Activated CD4-positive, alpha-beta T cell treated with anti-CD3 and anti-CD28 coated beads for 1 hour (primary cell): ENCODE data around the gene LRRC63.
A peak's percentile ranks its signal among the peaks of the same experiment; 100 is the strongest.
"Not testable (repeated sequence)": the region's sequence is repeated elsewhere in the genome, so short reads cannot be mapped to it uniquely, and the experiment has no call there.

ENCODE experiments used
- DNase-seq: peaks from one replicate; pipeline ENCODE4 v3.0.0-alpha.2; 2020

Gene LRRC63

GRCh38 chr13:46211483-46212351, at the start of gene LRRC63:
Gene LRRC63 (plus strand): TSS chr13:46211928. CDS start chr13:46213035, 1,107 bp downstream.
- peak; percentile 74 for DNase-seq

GRCh38 chr13:46162741-46163140, 49.0 kb upstream of the LRRC63 start:
- not testable (repeated sequence) for DNase-seq

- no peak for DNase-seq
Observed at GRCh38 chr13:46164661-46165060, 47.1 kb upstream of the LRRC63 start.

- no peak for DNase-seq
Observed at GRCh38 chr13:46165485-46166223, 46.1 kb upstream of the LRRC63 start.

GRCh38 chr13:46166224-46166584, 45.5 kb upstream of the LRRC63 start:
- no peak for DNase-seq

GRCh38 chr13:46166947-46167610, 44.6 kb upstream of the LRRC63 start:
- no peak for DNase-seq

- peak; percentile 34 for DNase-seq
Observed at GRCh38 chr13:46168341-46168740, 43.4 kb upstream of the LRRC63 start.

GRCh38 chr13:46168783-46169182, 42.9 kb upstream of the LRRC63 start:
- no peak for DNase-seq

GRCh38 chr13:46169758-46170157, 42.0 kb upstream of the LRRC63 start:
- DNase-seq = no peak

GRCh38 chr13:46170268-46170667, 41.5 kb upstream of the LRRC63 start:
- DNase-seq = no peak

- no peak for DNase-seq
Observed at GRCh38 chr13:46170687-46171086, 41.0 kb upstream of the LRRC63 start.

- no peak for DNase-seq
Observed at GRCh38 chr13:46171217-46171616, 40.5 kb upstream of the LRRC63 start.

- no peak for DNase-seq
Observed at GRCh38 chr13:46171739-46172138, 40.0 kb upstream of the LRRC63 start.

- no peak for DNase-seq
Observed at GRCh38 chr13:46172531-46172991, 39.2 kb upstream of the LRRC63 start.

- no peak for DNase-seq
Observed at GRCh38 chr13:46173656-46174055, 38.1 kb upstream of the LRRC63 start.

GRCh38 chr13:46176756-46177155, 35.0 kb upstream of the LRRC63 start:
- no peak for DNase-seq

GRCh38 chr13:46178143-46178542, 33.6 kb upstream of the LRRC63 start:
- no peak for DNase-seq

GRCh38 chr13:46178821-46179220, 32.9 kb upstream of the LRRC63 start:
- no peak for DNase-seq

- DNase-seq = peak; percentile 65
Observed at GRCh38 chr13:46179491-46179908, 32.2 kb upstream of the LRRC63 start.

- no peak for DNase-seq
Observed at GRCh38 chr13:46179969-46180763, 31.6 kb upstream of the LRRC63 start.

GRCh38 chr13:46181377-46181839, 30.3 kb upstream of the LRRC63 start:
- no peak for DNase-seq

GRCh38 chr13:46181840-46182490, 29.8 kb upstream of the LRRC63 start, which contains the start of gene LCP1:
Gene LCP1 (minus strand): TSS chr13:46182177. CDS start chr13:46159662, 22,515 bp downstream.
- DNase-seq = peak; percentile 61
